Thyroid gland (tissue), 4 donors: ENCODE results near the gene ATP2A3.

Experiments used
- POLR2A ChIP-seq, 2 donors: fragments of 450-650 bp; IDR thresholded peaks; one replicate each; pipeline ENCODE4 v1.6.1; 2017; ENCODE audit warnings: antibody characterized with exemption in 2 of 2, mild to moderate bottlenecking in 2 of 2, moderate library complexity in 1 of 2
- TF ChIP-seq, protein P1 (sequence below), 6 experiments: fragments of 200-600 bp in 3 of 6; fragments of 450-650 bp in 3 of 6; sonication (generic) in 3 of 6; IDR thresholded peaks; one replicate each; pipeline ENCODE4 v1.5.1; 2016 to 2019; ENCODE audit warnings: antibody characterized with exemption in 6 of 6, mild to moderate bottlenecking in 2 of 6, inconsistent platforms in 1 of 6, moderate library complexity in 1 of 6

- no peak for TF ChIP-seq POLR2A (IDR thresholded peaks at IDR 0.05)
- TF ChIP-seq, protein P1, sequence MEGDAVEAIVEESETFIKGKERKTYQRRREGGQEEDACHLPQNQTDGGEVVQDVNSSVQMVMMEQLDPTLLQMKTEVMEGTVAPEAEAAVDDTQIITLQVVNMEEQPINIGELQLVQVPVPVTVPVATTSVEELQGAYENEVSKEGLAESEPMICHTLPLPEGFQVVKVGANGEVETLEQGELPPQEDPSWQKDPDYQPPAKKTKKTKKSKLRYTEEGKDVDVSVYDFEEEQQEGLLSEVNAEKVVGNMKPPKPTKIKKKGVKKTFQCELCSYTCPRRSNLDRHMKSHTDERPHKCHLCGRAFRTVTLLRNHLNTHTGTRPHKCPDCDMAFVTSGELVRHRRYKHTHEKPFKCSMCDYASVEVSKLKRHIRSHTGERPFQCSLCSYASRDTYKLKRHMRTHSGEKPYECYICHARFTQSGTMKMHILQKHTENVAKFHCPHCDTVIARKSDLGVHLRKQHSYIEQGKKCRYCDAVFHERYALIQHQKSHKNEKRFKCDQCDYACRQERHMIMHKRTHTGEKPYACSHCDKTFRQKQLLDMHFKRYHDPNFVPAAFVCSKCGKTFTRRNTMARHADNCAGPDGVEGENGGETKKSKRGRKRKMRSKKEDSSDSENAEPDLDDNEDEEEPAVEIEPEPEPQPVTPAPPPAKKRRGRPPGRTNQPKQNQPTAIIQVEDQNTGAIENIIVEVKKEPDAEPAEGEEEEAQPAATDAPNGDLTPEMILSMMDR (IDR thresholded peaks at IDR 0.05), result no peak
Measured at GRCh38 chr17:3985846-3986245, 21.6 kb upstream of the ATP2A3 start.
